ENCODE data around the gene CD93.

CD93 gene

GRCh38 chr20:23084845-23085365, 1.2 kb downstream of the CD93 start:
- H3K4me3 ChIP-seq (ENCODE audit: low read depth, low read length), result no peak overlapping the region
- TF ChIP-seq CTCF (IDR thresholded peaks at IDR 0.05; ENCODE audit: low read depth, low read length), result no peak
- in situ Hi-C loops (cut with HindIII; ENCODE audit: low sequenced_read_pairs), result no loop called here
- no peak for DNase-seq (ENCODE audit: low read depth, low spot score)

- no peak overlapping the region for H3K4me3 ChIP-seq (ENCODE audit: low read depth, low read length)
- TF ChIP-seq CTCF (IDR thresholded peaks at IDR 0.05; ENCODE audit: low read depth, low read length), result no peak
- in situ Hi-C loops (cut with HindIII; ENCODE audit: low sequenced_read_pairs), result no loop called here
- DNase-seq (ENCODE audit: low read depth, low spot score), result no peak
These were observed 1.8 kb downstream of the CD93 start for GRCh38 chr20:23084282-23084844.

DNA sequence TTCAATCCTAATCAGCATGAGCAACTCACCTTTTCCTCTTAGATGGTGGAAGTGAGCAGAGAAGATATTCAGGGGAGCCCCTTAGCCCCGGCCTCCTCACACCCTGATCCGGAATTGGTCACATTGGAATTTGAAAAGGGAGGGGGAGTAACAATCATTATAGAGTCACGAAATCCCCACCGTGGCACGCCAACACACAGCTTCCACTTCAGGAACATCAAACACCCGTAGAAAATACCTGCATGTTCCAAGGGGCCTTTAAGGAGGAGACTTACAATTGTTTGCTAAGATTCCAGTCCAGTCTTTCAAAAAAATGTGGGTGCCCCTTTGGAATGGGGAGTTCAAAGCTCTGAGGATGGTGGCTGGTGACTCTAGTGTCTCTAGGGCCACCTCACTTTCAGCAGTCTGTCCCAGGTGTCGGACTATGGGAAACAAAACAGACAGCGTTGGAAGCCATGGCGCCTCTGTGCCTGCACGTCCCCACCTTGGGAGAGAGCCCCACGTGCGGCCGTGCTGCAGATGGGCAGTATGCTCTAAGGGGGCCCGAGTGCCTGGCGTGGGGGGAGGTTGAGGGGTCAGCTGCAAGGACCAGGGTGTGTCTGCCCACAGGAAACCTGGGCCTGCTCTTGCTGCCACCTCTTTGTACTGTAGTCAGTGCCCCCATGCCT, 2.4 kb downstream of the CD93 start:
- no peak for DNase-seq (ENCODE audit: low read depth, low spot score)
- no peak for TF ChIP-seq CTCF (IDR thresholded peaks at IDR 0.05; ENCODE audit: low read depth, low read length)
- no peak overlapping the region for H3K4me3 ChIP-seq (ENCODE audit: low read depth, low read length)
- in situ Hi-C loops (cut with HindIII; ENCODE audit: low sequenced_read_pairs), result no loop called here

DNA sequence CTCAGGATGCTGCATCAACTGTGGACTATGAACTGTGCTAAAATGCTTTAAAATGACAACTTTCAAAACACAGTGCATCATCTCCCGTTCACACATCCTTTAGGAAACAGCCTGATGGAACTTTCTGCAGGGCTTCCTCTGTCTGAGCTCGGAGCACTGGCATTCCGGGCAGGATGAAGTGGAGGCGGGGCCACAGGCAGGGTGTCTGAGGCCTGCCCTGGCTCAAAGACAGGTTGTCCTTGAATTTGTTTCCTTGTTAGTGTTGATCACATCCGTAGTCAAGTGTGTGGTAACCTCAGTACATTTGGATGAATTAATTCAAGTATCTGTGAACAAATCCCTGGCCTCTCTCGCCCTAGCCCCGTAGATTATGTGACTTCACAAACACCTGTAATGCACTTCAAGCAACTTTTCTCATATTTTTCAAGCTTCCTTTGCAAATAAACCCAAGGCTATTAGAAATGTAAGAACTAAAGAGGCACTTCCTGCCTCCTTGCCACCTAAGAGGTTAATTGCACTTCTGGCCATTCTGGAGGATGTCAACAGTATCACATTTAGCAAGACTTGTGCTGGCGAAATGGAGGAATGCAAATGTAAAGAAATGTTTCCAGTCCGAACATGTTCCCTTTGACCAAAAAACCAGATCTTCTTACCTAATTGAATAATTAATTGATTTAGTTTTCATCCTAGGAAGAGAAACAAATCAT, 3.1 kb downstream of the CD93 start:
- DNase-seq (ENCODE audit: low read depth, low spot score), result no peak
- no peak overlapping the region for H3K4me3 ChIP-seq (ENCODE audit: low read depth, low read length)
- in situ Hi-C loops (cut with HindIII; ENCODE audit: low sequenced_read_pairs), result no loop called here
- no peak for TF ChIP-seq CTCF (IDR thresholded peaks at IDR 0.05; ENCODE audit: low read depth, low read length)

- DNase-seq (ENCODE audit: low read depth, low spot score), result no peak
- in situ Hi-C loops (cut with HindIII; ENCODE audit: low sequenced_read_pairs), result no loop called here
- TF ChIP-seq CTCF (IDR thresholded peaks at IDR 0.05; ENCODE audit: low read depth, low read length), result no peak
- H3K4me3 ChIP-seq (ENCODE audit: low read depth, low read length), result no peak overlapping the region
These were observed 4.8 kb downstream of the CD93 start for GRCh38 chr20:23081263-23081819.

DNA sequence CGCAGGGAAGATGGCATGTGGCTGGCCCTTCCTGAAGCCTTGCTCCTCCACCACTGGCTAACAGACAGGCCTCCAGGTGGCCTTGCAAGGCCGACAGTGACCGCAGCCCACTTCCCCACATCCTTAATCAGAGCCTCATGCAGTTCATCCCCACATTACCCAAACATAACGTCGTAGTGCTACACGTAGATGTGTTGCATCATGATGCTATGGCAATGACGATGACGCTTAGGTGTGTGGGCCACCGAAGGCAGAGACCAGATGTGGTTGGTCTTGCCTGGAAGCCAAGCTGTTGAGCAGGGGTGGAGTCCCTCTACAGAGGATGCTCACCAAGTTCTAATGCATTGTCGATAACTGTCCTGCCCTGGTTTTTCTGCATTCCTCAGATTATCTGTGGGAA, 5.6 kb downstream of the CD93 start:
- in situ Hi-C loops (cut with HindIII; ENCODE audit: low sequenced_read_pairs), result no loop called here
- no peak overlapping the region for H3K4me3 ChIP-seq (ENCODE audit: low read depth, low read length)
- TF ChIP-seq CTCF (IDR thresholded peaks at IDR 0.05; ENCODE audit: low read depth, low read length), result no peak
- no peak for DNase-seq (ENCODE audit: low read depth, low spot score)

Data from astrocyte of the spinal cord (primary cell).